CD4-positive, alpha-beta T cell treated with Interleukin-17A for 1 hour (primary cell): ENCODE data around the gene FAM135A.
A peak's percentile ranks its signal among the peaks of the same experiment; 100 is the strongest.

Experiments used
- DNase-seq: peaks from one replicate; pipeline ENCODE4 v3.0.0-alpha.2; 2020

Gene FAM135A

GRCh38 chr6:70413114-70413991 lies at the start of gene FAM135A:
Gene FAM135A, plus strand, starts transcription at chr6:70413508. Its CDS starts 14,835 bp downstream, at chr6:70428343.
- DNase-seq: peak; percentile 97

- DNase-seq: no peak
Measured at GRCh38 chr6:70363741-70364493, 49.4 kb upstream of the FAM135A start.

- peak; percentile 72 for DNase-seq
Measured at GRCh38 chr6:70369332-70369950, 43.9 kb upstream of the FAM135A start.

- DNase-seq: no peak
Measured at GRCh38 chr6:70370496-70370895, 42.8 kb upstream of the FAM135A start.

GRCh38 chr6:70371454-70372105 lies 41.7 kb upstream of the FAM135A start:
- peak; percentile 62 for DNase-seq

- DNase-seq: no peak
Measured at GRCh38 chr6:70375166-70375565, 38.1 kb upstream of the FAM135A start.

- no peak for DNase-seq
Measured at GRCh38 chr6:70375882-70376281, 37.4 kb upstream of the FAM135A start.

GRCh38 chr6:70376628-70377027 lies 36.7 kb upstream of the FAM135A start:
- DNase-seq: no peak

GRCh38 chr6:70377372-70377771 lies 35.9 kb upstream of the FAM135A start:
- no peak for DNase-seq

- no peak for DNase-seq
Measured at GRCh38 chr6:70379473-70380013, 33.8 kb upstream of the FAM135A start.

GRCh38 chr6:70380252-70380651 lies 33.1 kb upstream of the FAM135A start:
- no peak for DNase-seq

GRCh38 chr6:70380771-70381416 lies 32.4 kb upstream of the FAM135A start:
- DNase-seq: no peak

GRCh38 chr6:70381417-70381782 lies 31.9 kb upstream of the FAM135A start:
- no peak for DNase-seq

GRCh38 chr6:70385901-70386300 lies 27.4 kb upstream of the FAM135A start:
- DNase-seq: no peak

- DNase-seq: no peak
Measured at GRCh38 chr6:70388814-70389213, 24.5 kb upstream of the FAM135A start.

GRCh38 chr6:70389261-70389660 lies 24.0 kb upstream of the FAM135A start:
- DNase-seq: no peak

- DNase-seq: no peak
Measured at GRCh38 chr6:70390067-70390466, 23.2 kb upstream of the FAM135A start.

GRCh38 chr6:70391492-70391891 lies 21.8 kb upstream of the FAM135A start:
- DNase-seq: no peak

- DNase-seq: no peak
Measured at GRCh38 chr6:70394518-70395300, 18.6 kb upstream of the FAM135A start.

GRCh38 chr6:70395301-70395672 lies 18.0 kb upstream of the FAM135A start:
- DNase-seq: no peak

- no peak for DNase-seq
Measured at GRCh38 chr6:70396163-70396562, 17.1 kb upstream of the FAM135A start.
